PC-9 (cell line): ENCODE measurements around the gene SLC30A1.

ENCODE experiments used
- EZH2 ChIP-seq: fragments of 200-600 bp; sonication (generic); IDR thresholded peaks from 2 replicates; pipeline ENCODE4 v1.8.0; 2017; ENCODE audit warnings: antibody characterized with exemption, low read depth
- TF ChIP-seq, protein P1 (sequence below): fragments of 200-600 bp; sonication (generic); conservative IDR thresholded peaks from 2 replicates; pipeline ENCODE4 v1.6.1; 2017; ENCODE audit warnings: mixed run types, antibody characterized with exemption, mild to moderate bottlenecking, moderate library complexity

DNA sequence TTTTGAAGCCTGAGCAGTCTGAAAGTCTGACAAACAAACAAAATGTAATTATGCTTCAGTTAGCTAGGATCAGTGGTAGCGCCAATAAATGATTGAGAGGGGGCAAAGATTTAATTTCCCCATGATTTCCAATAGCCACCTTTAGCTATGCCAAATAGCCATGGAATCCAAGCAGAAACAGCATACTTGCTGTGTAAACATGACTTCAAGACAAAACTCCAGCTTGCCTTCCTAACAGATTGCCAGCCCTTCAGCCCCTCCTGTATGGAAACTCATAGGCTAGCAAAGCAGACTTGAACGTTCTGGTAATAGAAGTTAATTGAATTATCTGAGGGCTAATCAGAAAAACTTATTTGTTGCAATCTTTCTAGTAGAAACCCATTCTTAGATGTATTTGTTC, 25.6 kb upstream of the SLC30A1 start:
- TF ChIP-seq EZH2, result no peak
- TF ChIP-seq, protein P1, sequence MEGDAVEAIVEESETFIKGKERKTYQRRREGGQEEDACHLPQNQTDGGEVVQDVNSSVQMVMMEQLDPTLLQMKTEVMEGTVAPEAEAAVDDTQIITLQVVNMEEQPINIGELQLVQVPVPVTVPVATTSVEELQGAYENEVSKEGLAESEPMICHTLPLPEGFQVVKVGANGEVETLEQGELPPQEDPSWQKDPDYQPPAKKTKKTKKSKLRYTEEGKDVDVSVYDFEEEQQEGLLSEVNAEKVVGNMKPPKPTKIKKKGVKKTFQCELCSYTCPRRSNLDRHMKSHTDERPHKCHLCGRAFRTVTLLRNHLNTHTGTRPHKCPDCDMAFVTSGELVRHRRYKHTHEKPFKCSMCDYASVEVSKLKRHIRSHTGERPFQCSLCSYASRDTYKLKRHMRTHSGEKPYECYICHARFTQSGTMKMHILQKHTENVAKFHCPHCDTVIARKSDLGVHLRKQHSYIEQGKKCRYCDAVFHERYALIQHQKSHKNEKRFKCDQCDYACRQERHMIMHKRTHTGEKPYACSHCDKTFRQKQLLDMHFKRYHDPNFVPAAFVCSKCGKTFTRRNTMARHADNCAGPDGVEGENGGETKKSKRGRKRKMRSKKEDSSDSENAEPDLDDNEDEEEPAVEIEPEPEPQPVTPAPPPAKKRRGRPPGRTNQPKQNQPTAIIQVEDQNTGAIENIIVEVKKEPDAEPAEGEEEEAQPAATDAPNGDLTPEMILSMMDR, result no peak
